ENCODE results near the gene DNAH6.
"Not testable (repeated sequence)": the region's sequence is repeated elsewhere in the genome, so short reads cannot be mapped to it uniquely, and the experiment has no call there.

The DNAH6 gene

GRCh38 chr2:84846041-84846663 lies 329.9 kb downstream of the DNAH6 start:
- peak; percentile 47 for DNase-seq

GRCh38 chr2:84846741-84847142 lies 330.4 kb downstream of the DNAH6 start:
- DNase-seq = peak; percentile 32

DNA sequence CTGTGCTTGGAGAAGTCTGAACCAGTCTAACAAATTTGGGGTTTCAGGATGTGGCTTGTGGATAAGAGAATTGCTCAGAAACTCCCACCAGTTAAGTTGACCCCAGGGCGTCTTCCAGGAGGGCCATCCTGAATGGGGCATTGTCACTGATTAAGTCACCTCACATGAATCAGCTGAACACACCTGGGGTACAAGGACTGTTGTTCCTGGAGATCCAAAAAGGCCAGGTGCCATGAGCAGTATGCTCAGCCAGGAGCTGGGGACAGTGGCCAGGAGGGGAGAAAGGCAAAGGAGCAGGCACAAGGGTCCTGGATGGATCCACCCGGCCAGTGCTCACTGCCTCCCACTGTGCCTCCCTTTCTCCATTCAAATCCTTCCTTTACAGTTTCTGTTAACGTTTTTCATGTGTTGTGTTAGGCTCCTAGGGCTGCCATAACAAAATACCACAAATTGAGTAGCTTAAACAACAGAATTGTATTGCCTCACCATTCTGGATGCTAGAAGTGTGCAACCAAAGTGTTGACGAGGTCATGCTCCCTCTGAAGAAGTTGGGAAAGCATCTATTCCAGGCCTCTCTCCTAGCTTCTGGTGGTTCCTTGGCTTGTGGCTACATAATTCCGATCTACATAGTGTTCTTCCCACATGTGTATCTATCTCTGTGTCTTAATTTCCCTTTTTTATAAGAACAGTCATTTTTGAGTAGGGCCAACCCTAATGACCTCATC lies 331.2 kb downstream of the DNAH6 start:
- DNase-seq = peak; percentile 31

DNA sequence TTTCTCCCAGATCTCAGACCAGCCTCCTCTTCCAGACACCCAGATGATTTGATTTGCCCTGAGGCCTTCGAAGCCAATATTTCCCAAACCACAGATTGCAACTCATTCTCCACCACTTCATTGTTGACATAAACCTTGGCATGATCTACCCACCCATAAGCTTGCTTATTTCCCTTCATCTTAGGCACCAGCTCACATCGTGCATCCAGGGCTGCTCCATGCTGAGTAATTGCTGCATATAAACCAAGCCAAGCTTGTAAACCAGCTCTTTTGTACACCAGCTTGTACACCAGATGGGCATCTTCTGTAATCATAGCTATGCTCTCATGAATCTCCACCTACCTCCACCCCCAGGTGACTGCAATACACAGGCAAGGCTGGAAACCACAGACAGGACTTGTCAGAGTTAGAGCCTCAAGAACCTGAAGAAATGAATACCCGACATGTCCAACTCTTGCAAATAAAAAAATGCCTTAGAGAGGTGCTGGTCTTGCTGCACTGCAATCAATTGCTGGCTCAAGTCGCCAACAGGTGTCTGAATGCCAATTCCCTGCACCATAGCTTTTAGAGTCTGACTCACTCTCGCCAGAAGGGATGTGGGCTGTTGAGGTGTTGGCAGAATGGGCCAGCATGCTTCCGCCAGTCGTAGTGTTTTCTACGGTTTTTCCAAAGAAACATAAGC lies 333.1 kb downstream of the DNAH6 start:
- no peak for DNase-seq

GRCh38 chr2:84850471-84850870 lies 334.2 kb downstream of the DNAH6 start:
- DNase-seq = no peak

GRCh38 chr2:84851876-84852275 lies 335.6 kb downstream of the DNAH6 start:
- DNase-seq = no peak

DNA sequence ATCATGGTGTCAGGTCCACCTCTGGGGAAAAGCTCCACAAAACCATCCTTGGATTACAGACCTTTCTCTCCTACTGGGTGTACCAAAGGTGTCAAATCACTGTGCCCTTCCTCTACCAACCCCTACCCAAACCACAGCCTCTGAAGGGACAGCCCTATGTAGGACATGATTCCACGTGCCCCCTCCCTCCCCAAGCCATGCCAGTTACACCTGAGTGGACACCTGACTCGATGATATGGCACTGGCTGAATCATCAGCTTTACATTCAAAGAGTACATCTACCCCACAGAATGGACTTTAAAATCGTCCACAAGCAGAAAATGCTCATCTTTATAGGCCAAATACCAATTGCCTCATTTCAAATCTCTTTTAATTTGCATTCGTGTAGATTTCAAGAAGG lies 338.6 kb downstream of the DNAH6 start:
- DNase-seq = no peak

GRCh38 chr2:84855731-84856130 lies 339.4 kb downstream of the DNAH6 start:
- no peak for DNase-seq

GRCh38 chr2:84856787-84857186 lies 340.5 kb downstream of the DNAH6 start:
- DNase-seq = no peak

- no peak for DNase-seq
Measured at GRCh38 chr2:84857566-84857965, 341.3 kb downstream of the DNAH6 start.

DNA sequence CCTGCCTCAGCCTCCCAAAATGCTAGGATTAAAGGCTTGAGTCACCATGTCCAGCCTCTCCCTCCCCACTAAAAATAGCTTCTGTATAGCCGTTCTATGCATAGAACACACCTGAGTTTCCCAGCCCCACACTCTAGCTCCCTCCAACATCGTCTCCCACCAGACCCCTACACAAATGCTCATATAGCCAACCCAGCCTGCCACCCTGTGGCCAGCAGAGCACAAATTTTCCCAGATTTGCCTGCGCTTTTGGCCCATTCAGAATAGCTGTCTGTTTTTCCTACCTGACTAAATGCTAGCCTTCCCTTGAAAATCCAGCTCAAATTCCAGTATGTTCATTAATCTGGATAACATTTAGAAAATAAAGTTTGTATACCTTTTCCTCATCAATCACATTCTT lies 341.8 kb downstream of the DNAH6 start:
- DNase-seq = no peak

DNA sequence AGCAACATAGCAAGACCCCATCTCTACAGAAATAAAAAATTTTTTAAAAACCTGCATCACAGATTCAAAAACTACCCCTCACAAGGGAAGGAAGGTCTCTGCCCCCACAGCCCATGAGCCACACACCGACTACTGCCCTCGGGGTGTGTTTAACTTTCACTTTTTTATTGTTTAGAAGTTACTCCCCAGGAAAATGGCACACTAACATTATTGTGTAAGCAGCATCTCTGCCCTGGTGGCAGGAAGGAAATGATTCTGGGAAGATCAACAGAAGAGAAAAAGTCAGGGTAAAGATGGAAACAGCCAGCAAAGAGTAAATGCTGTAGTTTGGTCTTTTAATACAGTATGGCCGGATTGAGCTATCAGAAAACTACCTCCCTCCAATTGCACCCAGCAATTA lies 342.6 kb downstream of the DNAH6 start:
- no peak for DNase-seq

GRCh38 chr2:84861539-84861938 lies 345.2 kb downstream of the DNAH6 start:
- DNase-seq = no peak

DNA sequence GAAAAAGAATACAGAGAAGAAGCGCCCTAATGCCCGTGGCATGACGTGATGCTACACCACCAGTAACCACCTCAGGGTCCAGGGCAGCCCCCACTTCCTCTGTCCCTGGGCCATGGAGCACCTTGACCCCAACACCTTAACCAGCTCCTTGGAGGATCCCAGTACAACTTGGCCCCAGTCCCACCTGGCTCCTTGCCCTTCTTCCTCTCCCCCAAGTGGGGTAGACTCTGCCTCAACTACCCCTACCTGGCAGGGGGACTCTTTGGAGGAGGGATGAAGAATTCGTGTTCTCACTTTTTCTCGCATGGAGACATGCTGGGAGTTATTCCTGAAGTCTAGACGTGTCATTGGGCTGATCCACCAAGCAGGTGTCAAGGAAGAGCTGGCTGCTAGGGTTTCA lies 345.7 kb downstream of the DNAH6 start:
- no peak for DNase-seq

GRCh38 chr2:84865181-84865783 lies 349.0 kb downstream of the DNAH6 start:
- DNase-seq = peak; percentile 43

- no peak for DNase-seq
Measured at GRCh38 chr2:84866122-84866521, 349.8 kb downstream of the DNAH6 start.

DNA sequence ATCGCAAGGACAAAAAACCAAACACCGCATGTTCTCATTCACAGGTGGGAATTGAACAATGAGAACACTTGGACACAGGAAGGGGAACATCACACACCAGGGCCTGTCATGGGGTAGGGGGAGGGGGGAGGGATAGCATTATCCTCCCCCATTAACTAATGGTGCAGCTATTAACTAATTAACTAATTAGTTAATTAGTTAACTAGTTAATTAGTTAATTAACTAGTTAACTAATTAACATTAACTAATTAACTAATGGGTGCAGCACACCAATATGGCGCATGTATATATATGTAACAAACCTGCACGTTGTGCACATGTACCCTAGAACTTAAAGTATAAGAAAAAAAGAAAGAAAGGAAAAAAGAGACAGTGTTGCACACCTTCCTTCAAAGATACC lies 352.0 kb downstream of the DNAH6 start:
- DNase-seq = not testable (repeated sequence)

All from fibroblast of skin of right quadriceps (primary cell).